Measurements from ENCODE around the gene KREMEN1. TPM values are rescaled to one million over a fixed set of nuclear protein-coding genes. Genes with fewer than 3 reads are reported as not detected.

KREMEN1 gene
- total and polyA plus RNA-seq, 12 donors: 4.3 to 58.7 (median 27.8) TPM

- no peak for TF ChIP-seq POLR2A (IDR thresholded peaks at IDR 0.05)
- no peak for TF ChIP-seq CTCF (IDR thresholded peaks at IDR 0.05)
- H3K36me3 ChIP-seq (replicated peaks in 1 of 2): peaks cover 0 to 4% of the 10 kb centered on the region in 2 donors
- peaks cover 0 to 5% of the 10 kb centered on the region in 2 donors for H3K4me1 ChIP-seq (replicated peaks in 1 of 2)
- H3K9me3 ChIP-seq (replicated peaks in 1 of 3): no peaks in the 10 kb centered on the region
- DNase-seq: no peak
- H3K4me3 ChIP-seq: no peak overlapping the region
- H3K27me3 ChIP-seq: no peaks in the 10 kb centered on the region
- WGBS, 4 donors: 77 to 84% (median 82%) methylated on average over 14 of the region's 14 CpGs
- H3K27ac ChIP-seq: no peak overlapping the region
- intact Hi-C loops (cut with DNase I): no loop called here
These were observed 17.5 kb upstream of the KREMEN1 start for GRCh38 chr22:29055192-29055830.

GRCh38 chr22:29056472-29056871, 16.4 kb upstream of the KREMEN1 start:
- H3K27ac ChIP-seq: no peak overlapping the region
- intact Hi-C loops (cut with DNase I): no loop called here
- WGBS, 4 donors: 92 to 95% (median 93%) methylated on average over 3 of the region's 3 CpGs

GRCh38 chr22:29060251-29060869, 12.5 kb upstream of the KREMEN1 start:
- Histone ChIP-seq H3K9me3 (replicated peaks in 1 of 3) (no peaks in the 10 kb centered on the region), H3K4me3 (no peak overlapping the region), H3K4me1 (replicated peaks in 1 of 2) (peaks cover 0 to 5% of the 10 kb centered on the region in 2 donors), H3K36me3 (replicated peaks in 1 of 2) (no peaks in the 10 kb centered on the region), H3K27ac (no peak overlapping the region), H3K27me3 (no peaks in the 10 kb centered on the region)
- WGBS, 4 donors: 72 to 88% (median 83%) methylated on average over 12 of the region's 12 CpGs
- intact Hi-C loops (cut with DNase I): no loop called here
- no peak for TF ChIP-seq CTCF (IDR thresholded peaks at IDR 0.05)
- TF ChIP-seq POLR2A (IDR thresholded peaks at IDR 0.05): no peak
- DNase-seq: peak in 1 of 7 donors; percentile 5

More at GRCh38 chr22:29056472-29056871, 16.4 kb upstream of the KREMEN1 start:
- no peaks in the 10 kb centered on the region for H3K27me3 ChIP-seq
- no peaks in the 10 kb centered on the region for H3K36me3 ChIP-seq (replicated peaks in 1 of 2)
- DNase-seq: no peak
- peaks cover 0 to 5% of the 10 kb centered on the region in 2 donors for H3K4me1 ChIP-seq (replicated peaks in 1 of 2)
- no peak for TF ChIP-seq CTCF (IDR thresholded peaks at IDR 0.05)
- TF ChIP-seq POLR2A (IDR thresholded peaks at IDR 0.05): no peak
- H3K4me3 ChIP-seq: no peak overlapping the region
- H3K9me3 ChIP-seq (replicated peaks in 1 of 3): no peaks in the 10 kb centered on the region

- Histone ChIP-seq H3K4me3 (no peak overlapping the region), H3K9me3 (replicated peaks in 1 of 3) (no peaks in the 10 kb centered on the region), H3K4me1 (replicated peaks in 1 of 2) (peaks cover 0 to 5% of the 10 kb centered on the region in 2 donors), H3K27me3 (no peaks in the 10 kb centered on the region), H3K36me3 (replicated peaks in 1 of 2) (no peaks in the 10 kb centered on the region), H3K27ac (no peak overlapping the region)
- TF ChIP-seq CTCF (IDR thresholded peaks at IDR 0.05) (no peak), POLR2A (IDR thresholded peaks at IDR 0.05) (no peak)
- intact Hi-C loops (cut with DNase I): no loop called here
- peak in 1 of 7 donors; percentile 12 for DNase-seq
- 62 to 65% (median 64%) methylated on average over 7 of the region's 7 CpGs for WGBS, 4 donors
These were observed 11.9 kb upstream of the KREMEN1 start for GRCh38 chr22:29060931-29061330.
